GM19324 (cell line): ENCODE data around the gene WDSUB1.

ENCODE experiments used
- ATAC-seq: cut with Tn5 transposase; IDR thresholded peaks from one replicate; pipeline ENCODE4 v1.9.1; 2021; ENCODE audit warnings: mild to moderate bottlenecking, moderate library complexity; ENCODE audit not compliant: unreplicated experiment, low FRiP score

WDSUB1 gene

DNA sequence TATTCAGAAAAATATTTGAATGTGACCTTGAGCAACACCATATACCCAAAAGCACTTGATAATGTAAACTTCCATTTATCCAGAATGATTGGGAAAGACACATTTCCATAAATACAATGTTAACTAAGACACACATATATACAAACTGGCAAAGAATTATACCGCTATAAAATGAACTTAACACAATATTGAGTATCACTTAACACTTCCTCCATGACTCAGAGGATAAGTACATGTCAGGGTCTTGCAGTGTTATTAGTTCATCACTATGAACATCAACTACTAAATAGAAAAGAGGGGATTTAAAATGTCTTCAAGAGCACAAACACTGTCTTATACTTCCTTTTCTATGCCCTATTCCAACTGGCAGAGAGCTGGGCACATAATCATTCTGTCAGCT, 18.6 kb downstream of the WDSUB1 start:
- no peak for ATAC-seq

GRCh38 chr2:159266554-159266953, 19.9 kb downstream of the WDSUB1 start:
- no peak for ATAC-seq

DNA sequence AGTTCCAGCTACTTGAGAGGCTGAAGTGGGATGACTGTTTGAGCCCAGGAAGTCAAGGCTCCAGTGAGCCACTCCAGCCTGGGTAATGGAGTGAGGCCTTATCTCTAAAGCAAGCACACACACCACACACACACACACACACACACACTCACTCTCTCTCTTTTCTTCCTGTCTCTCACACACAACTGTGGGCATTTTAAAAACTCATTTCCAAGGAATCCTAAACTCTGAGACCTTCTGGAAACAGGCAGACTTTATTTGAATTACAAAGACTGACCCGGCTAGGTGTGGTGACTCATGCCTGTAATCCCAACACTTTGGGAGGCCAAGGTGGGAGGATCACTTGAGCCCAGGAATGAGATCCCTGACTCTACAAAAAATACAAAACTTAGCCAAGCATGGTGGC, 21.3 kb downstream of the WDSUB1 start:
- no peak for ATAC-seq

DNA sequence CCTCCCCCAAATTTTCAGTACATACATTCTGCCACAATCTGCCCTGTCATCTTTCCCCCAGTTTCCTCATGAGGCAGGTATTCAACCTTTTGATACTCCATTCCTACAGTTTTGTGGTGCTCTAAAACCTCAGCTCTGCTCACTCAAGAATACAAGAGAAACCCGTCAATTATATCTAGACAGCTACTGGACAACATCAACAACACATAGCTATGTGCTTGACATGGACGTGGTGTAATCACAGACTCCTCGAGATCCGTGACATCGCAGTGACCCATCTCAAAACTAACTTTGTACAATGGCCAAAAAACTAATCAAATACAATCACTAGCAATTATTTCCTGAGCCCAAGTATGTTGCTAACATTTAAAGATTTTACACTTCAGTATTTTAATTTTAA, 23.6 kb downstream of the WDSUB1 start:
- ATAC-seq = no peak

DNA sequence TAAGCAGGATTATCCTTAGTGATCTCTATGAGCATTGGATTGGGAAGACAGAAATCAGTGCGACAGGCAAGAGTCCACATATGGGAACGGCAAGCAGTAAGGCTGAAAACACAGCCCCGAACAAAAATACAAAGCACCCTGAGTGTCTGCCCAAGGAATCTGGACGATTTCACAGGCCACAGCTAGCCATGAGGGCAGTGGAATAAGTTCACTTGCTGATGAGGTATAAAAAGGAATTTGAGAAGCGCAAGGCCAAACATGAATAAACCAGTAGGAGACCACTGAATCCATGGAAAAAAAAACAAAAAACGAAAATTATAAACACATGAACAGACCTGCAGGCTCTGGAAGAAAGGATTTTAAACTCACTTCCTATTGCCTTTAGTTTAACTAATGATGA, 24.3 kb downstream of the WDSUB1 start:
- no peak for ATAC-seq

- ATAC-seq = no peak
Observed at GRCh38 chr2:159256159-159256558, 30.3 kb downstream of the WDSUB1 start.

DNA sequence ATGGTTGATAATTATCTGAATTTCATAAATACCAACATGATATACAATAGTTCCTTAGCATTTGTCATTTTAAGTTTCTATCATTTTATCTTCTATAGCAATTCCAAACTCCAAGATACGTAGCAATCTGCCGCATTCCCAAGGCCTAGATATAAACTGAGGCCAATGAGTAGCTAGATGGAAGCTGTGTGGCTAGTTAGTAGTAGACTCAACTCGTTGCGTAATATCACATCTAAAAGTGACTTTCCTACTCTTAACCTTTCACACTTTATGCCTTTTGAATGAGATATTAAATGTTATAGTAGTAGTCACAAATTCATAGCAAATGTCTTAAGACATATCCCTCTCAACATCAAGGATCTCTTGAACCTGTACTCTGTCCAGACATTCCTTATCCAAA, 33.6 kb downstream of the WDSUB1 start:
- ATAC-seq = no peak

GRCh38 chr2:159251296-159252173, 35.0 kb downstream of the WDSUB1 start:
- no peak for ATAC-seq

GRCh38 chr2:159249990-159250715, 36.4 kb downstream of the WDSUB1 start:
- no peak for ATAC-seq

GRCh38 chr2:159246325-159246988, 40.0 kb downstream of the WDSUB1 start:
- ATAC-seq = no peak

GRCh38 chr2:159243529-159243928, 43.0 kb downstream of the WDSUB1 start:
- ATAC-seq = no peak

GRCh38 chr2:159234868-159235267, 51.6 kb downstream of the WDSUB1 start:
- ATAC-seq = no peak

- no peak for ATAC-seq
Observed at GRCh38 chr2:159232456-159233170, 53.9 kb downstream of the WDSUB1 start.

DNA sequence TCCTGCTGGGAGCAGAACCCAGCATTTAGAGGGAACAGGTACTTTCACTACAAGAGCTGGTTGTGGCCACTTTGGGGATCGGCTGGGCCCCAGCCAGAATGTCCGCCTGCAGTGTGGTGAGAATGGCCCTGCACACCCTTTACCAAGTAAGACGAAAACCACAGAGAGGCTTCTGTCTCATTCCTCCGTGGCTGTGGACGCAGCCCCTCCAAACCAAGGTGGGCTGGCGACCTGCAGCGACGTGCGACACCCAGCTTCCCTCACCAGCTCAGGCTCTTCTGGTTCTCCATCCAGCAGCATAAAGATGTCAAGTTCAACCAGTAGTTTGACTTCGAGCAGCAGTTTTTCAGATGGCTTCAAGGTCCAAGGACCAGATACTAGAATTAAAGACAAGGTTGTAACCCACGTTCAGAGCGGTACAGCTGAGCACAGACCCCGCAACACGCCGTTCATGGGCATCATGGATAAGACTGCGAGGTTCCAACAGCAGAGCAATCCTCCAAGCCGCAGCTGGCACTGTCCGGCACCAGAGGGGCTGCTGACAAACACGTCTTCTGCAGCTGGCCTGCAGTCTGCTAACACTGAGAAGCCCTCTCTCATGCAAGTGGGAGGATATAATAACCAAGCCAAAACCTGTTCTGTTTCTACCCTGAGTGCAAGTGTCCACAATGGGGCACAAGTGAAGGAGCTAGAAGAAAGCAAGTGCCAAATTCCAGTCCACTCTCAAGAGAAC, 56.2 kb downstream of the WDSUB1 start:
- ATAC-seq = no peak

DNA sequence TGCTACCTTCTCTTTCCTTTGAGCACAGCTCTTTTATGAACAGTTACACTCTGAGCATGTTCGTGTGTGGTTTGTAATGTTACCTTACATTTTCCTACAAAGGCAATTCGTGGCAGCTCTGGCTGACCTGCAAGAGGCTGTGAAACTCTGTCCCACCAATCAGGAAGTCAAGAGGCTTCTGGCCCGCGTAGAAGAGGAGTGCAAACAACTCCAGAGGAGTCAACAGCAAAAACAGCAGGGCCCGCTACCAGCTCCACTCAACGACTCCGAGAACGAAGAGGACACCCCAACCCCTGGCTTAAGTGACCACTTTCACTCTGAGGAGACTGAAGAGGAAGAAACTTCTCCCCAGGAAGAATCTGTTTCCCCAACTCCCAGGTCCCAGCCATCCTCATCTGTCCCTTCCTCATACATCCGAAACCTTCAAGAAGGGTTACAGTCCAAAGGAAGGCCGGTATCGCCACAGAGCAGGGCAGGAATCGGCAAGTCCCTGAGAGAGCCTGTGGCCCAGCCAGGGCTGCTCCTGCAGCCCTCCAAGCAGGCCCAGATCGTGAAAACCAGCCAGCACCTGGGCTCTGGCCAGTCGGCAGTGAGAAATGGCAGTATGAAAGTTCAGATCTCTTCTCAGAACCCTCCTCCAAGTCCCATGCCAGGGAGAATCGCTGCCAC, 56.9 kb downstream of the WDSUB1 start:
- no peak for ATAC-seq

GRCh38 chr2:159228081-159228581, 58.4 kb downstream of the WDSUB1 start:
- no peak for ATAC-seq

GRCh38 chr2:159227467-159227866, 59.0 kb downstream of the WDSUB1 start:
- ATAC-seq = no peak

DNA sequence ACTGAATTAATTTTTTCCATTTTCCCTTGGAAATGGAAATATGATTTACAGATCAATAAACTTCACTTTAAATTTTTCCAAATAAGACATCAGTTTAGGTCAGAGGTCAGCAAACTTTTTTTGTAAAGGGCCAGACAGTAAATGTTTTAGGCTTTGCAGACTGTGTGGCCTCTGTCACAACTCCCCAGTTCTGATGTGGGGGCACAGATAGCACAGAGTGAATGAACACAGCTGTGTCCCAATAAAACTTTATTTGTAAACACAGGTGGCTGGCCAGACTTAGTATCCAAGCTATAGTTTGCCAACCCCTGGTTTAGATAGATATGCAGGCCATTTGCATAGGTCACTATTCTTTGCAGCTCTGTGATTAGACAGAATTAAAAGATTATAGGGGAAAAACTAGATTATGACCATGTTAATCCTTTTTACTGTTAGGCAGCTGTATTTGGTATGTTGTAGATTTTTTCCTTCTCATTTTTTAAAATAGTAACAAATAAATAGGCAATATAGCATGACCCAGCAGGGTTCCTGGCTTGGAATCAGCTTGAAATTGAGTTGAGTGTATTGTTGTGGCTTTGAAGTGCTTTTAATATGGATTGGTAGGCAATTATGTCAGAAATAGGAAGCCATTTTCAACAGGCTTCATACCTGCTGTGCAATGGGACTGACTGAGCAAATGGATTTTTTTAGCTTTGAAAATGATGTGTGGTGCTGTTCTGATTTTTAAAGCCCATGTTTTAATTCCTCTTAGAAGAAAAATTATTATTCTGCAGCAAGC, 59.7 kb downstream of the WDSUB1 start:
- ATAC-seq = no peak

GRCh38 chr2:159226059-159226461, 60.4 kb downstream of the WDSUB1 start:
- no peak for ATAC-seq
